Astrocyte (in vitro differentiated cells and primary cell): Measurements from ENCODE around the gene LTBP2. TPM values are rescaled to one million over a fixed set of nuclear protein-coding genes. Genes with fewer than 3 reads are reported as not detected.

Experiments used
- DNase-seq: peaks from one replicate; pipeline ENCODE4 v3.0.0-alpha.2; 2010; ENCODE audit warnings: low read depth
- FAIRE-seq: peaks from 2 replicates; lab custom pipeline; 2011; peaks lifted over from hg19 to GRCh38; lab: Jason Lieb, UNC
- H2AFZ ChIP-seq: 2 replicates; pipeline ENCODE4 v1.6.0; 2012; ENCODE audit warnings: low read depth, low read length, inconsistent platforms
- H3K27ac ChIP-seq: 2 replicates; pipeline ENCODE4 v1.5.1; 2011; ENCODE audit warnings: low read depth, low read length, inconsistent platforms
- H3K27me3 ChIP-seq: 2 replicates; pipeline ENCODE4 v1.6.0; 2011; ENCODE audit warnings: low read length, inconsistent platforms; ENCODE audit not compliant: insufficient read depth
- H3K36me3 ChIP-seq: 2 replicates; pipeline ENCODE4 v1.5.1; 2011; ENCODE audit warnings: low read length, inconsistent platforms; ENCODE audit not compliant: insufficient read depth
- H3K4me1 ChIP-seq: 2 replicates; pipeline ENCODE4 v1.5.1; 2011; ENCODE audit warnings: low read length, inconsistent platforms; ENCODE audit not compliant: insufficient read depth
- H3K4me2 ChIP-seq: 2 replicates; pipeline ENCODE4 v1.6.0; 2012; ENCODE audit warnings: low read length, inconsistent platforms
- H3K4me3 ChIP-seq: 2 replicates; pipeline ENCODE4 v1.5.1; 2011; ENCODE audit warnings: low read depth, mild to moderate bottlenecking, low read length, inconsistent platforms; ENCODE audit not compliant: insufficient read depth
- H3K79me2 ChIP-seq: 2 replicates; pipeline ENCODE4 v1.6.0; 2012; ENCODE audit warnings: mild to moderate bottlenecking, low read length, inconsistent platforms; ENCODE audit not compliant: insufficient read depth
- H3K9ac ChIP-seq: 2 replicates; pipeline ENCODE4 v1.6.0; 2012; ENCODE audit warnings: mild to moderate bottlenecking, low read length, inconsistent platforms
- H3K9me3 ChIP-seq: 2 replicates; pipeline ENCODE4 v1.5.1; 2012; ENCODE audit warnings: low read depth, mild to moderate bottlenecking, low read length, inconsistent platforms; ENCODE audit not compliant: insufficient read depth
- H4K20me1 ChIP-seq: 2 replicates; pipeline ENCODE4 v1.6.0; 2012; ENCODE audit warnings: low read length, inconsistent platforms; ENCODE audit not compliant: insufficient read depth
- H3K27ac Mint-ChIP-seq: one replicate; pipeline ENCODE4 v1.8.0; 2021; ENCODE audit warnings: mild to moderate bottlenecking, mixed read lengths; ENCODE audit not compliant: unreplicated experiment
- H3K27me3 Mint-ChIP-seq: one replicate; pipeline ENCODE4 v1.8.0; 2021; ENCODE audit warnings: low read depth, mixed read lengths; ENCODE audit not compliant: unreplicated experiment
- H3K36me3 Mint-ChIP-seq: one replicate; pipeline ENCODE4 v1.8.0; 2021; ENCODE audit warnings: low read depth, mixed read lengths; ENCODE audit not compliant: unreplicated experiment
- H3K4me1 Mint-ChIP-seq: one replicate; pipeline ENCODE4 v1.8.0; 2021; ENCODE audit warnings: low read depth, mixed read lengths; ENCODE audit not compliant: unreplicated experiment
- H3K4me3 Mint-ChIP-seq: one replicate; pipeline ENCODE4 v1.8.0; 2021; ENCODE audit warnings: mild to moderate bottlenecking, moderate library complexity, mixed read lengths; ENCODE audit not compliant: unreplicated experiment
- H3K9me3 Mint-ChIP-seq: one replicate; pipeline ENCODE4 v1.8.0; 2021; ENCODE audit warnings: mild to moderate bottlenecking, mixed read lengths; ENCODE audit not compliant: unreplicated experiment
- EZH2 ChIP-seq: IDR thresholded peaks from 2 replicates; pipeline ENCODE4 v1.6.1; 2012; ENCODE audit warnings: mild to moderate bottlenecking, low read length, inconsistent platforms; ENCODE audit not compliant: insufficient read depth
- total RNA-seq: library from RNA; stranded (reverse); gene quantifications from 2 replicates; pipeline ENCODE4 v1.2.1, GENCODE V29; 2021
- TF ChIP-seq, protein P1 (sequence below): IDR thresholded peaks from 2 replicates; pipeline ENCODE4 v1.5.1; 2011; ENCODE audit warnings: low read depth, mild to moderate bottlenecking, inconsistent platforms, low read length, moderate library complexity; ENCODE audit not compliant: insufficient read depth

LTBP2 gene
- total RNA-seq, 1 donor from 2014 or later = 162 TPM

DNA sequence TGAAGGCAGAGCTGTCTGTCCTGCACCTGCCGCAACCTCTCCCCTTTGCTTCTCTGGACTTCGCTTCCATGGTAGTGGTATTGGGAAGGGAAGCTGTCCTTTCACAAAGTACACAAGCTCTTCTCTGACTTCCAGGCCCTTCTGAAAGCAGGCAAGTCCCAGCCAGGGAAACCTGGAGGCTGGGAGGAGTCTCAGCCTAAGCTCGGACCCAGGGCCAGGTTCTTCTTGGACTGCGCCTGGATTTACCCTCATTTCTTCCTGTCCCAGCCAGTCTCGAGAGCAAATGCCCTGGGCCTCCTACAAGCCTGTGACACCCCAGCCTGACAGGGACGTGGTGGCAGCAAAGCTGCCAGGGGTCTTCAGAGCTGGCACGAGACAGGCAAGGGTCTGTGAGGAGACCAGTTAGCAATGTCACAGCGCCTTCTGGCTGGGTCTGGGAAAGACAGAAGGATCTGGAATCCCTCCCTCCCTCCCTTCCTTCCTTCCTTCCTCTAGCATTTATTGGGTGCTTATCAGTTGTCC lies 96.1 kb downstream of the LTBP2 start:
- no peaks in the 10 kb centered on the region for H3K9me3 Mint-ChIP-seq
- Histone ChIP-seq H3K4me3 (no peak overlapping the region), H3K9ac (peak overlapping the region; percentile 6), H3K79me2 (no peaks in the 10 kb centered on the region), H3K4me2 (no peak overlapping the region), H3K9me3 (no peaks in the 10 kb centered on the region), H3K27me3 (no peaks in the 10 kb centered on the region), H4K20me1 (no peaks in the 10 kb centered on the region), H3K4me1 (peaks cover 46% of the 10 kb centered on the region), H3K36me3 (peaks cover 16% of the 10 kb centered on the region), H2AFZ (no peak overlapping the region), H3K27ac (peak overlapping the region; percentile 79)
- peaks cover 3% of the 10 kb centered on the region for H3K27me3 Mint-ChIP-seq
- TF ChIP-seq, protein P1, sequence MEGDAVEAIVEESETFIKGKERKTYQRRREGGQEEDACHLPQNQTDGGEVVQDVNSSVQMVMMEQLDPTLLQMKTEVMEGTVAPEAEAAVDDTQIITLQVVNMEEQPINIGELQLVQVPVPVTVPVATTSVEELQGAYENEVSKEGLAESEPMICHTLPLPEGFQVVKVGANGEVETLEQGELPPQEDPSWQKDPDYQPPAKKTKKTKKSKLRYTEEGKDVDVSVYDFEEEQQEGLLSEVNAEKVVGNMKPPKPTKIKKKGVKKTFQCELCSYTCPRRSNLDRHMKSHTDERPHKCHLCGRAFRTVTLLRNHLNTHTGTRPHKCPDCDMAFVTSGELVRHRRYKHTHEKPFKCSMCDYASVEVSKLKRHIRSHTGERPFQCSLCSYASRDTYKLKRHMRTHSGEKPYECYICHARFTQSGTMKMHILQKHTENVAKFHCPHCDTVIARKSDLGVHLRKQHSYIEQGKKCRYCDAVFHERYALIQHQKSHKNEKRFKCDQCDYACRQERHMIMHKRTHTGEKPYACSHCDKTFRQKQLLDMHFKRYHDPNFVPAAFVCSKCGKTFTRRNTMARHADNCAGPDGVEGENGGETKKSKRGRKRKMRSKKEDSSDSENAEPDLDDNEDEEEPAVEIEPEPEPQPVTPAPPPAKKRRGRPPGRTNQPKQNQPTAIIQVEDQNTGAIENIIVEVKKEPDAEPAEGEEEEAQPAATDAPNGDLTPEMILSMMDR = no peak
- TF ChIP-seq EZH2 = no peak
- DNase-seq = no peak
- peaks cover 42% of the 10 kb centered on the region for H3K36me3 Mint-ChIP-seq
- FAIRE-seq = no peak
- peaks cover 31% of the 10 kb centered on the region for H3K4me1 Mint-ChIP-seq
- H3K27ac Mint-ChIP-seq = peak overlapping the region; percentile 72
- no peak overlapping the region for H3K4me3 Mint-ChIP-seq

DNA sequence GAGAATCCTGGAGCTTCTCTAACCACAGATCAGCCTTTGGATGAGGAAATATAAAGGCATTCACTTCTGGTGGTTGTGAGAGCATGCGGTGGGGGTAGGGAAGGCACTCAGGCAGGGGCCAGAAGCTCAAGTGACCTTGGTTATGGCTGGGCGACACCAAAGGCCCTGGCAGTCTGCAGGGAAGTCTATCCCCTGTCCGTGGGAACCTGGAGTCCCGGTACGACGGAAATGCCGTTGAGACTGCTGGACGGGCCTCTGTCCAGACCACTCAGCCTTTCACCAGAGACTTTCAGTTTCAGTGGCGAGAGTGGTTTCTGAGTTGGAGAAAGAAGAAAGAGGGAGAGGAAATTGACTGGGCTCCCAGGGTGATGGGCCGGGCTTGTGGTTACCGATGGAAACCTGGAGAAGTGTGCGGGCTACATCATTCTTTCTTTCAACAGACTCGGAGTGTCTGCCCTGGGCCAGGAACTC lies 97.5 kb downstream of the LTBP2 start:
- peaks cover 49% of the 10 kb centered on the region for H3K36me3 Mint-ChIP-seq
- peaks cover 7% of the 10 kb centered on the region for H3K27me3 Mint-ChIP-seq
- FAIRE-seq (no peak), DNase-seq (peak; percentile 94)
- Histone ChIP-seq H3K27ac (peak overlapping the region; percentile 79), H3K4me3 (no peak overlapping the region), H3K36me3 (peaks cover 10% of the 10 kb centered on the region), H3K4me2 (peak overlapping the region; percentile 71), H3K9ac (peak overlapping the region; percentile 67), H3K4me1 (peaks cover 56% of the 10 kb centered on the region), H2AFZ (no peak overlapping the region), H3K79me2 (no peaks in the 10 kb centered on the region), H4K20me1 (no peaks in the 10 kb centered on the region), H3K9me3 (no peaks in the 10 kb centered on the region), H3K27me3 (no peaks in the 10 kb centered on the region)
- no peak for TF ChIP-seq EZH2
- TF ChIP-seq, protein P1 = no peak
- peak overlapping the region; percentile 20 for H3K4me3 Mint-ChIP-seq
- peaks cover 38% of the 10 kb centered on the region for H3K4me1 Mint-ChIP-seq
- H3K27ac Mint-ChIP-seq = peak overlapping the region; percentile 87
- peaks cover 2% of the 10 kb centered on the region for H3K9me3 Mint-ChIP-seq
